Activated CD8-positive, alpha-beta memory T cell treated with anti-CD3 and anti-CD28 coated beads for 48 hours (primary cell): ENCODE data around the gene ATG4A.

Experiments
- DNase-seq, 3 experiments: peaks; one replicate each; pipeline ENCODE4 v3.0.0-alpha.2; 2020; ENCODE audit warnings: low read depth in 2 of 3, low spot score in 2 of 3

ATG4A gene, protein sequence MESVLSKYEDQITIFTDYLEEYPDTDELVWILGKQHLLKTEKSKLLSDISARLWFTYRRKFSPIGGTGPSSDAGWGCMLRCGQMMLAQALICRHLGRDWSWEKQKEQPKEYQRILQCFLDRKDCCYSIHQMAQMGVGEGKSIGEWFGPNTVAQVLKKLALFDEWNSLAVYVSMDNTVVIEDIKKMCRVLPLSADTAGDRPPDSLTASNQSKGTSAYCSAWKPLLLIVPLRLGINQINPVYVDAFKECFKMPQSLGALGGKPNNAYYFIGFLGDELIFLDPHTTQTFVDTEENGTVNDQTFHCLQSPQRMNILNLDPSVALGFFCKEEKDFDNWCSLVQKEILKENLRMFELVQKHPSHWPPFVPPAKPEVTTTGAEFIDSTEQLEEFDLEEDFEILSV

DNA sequence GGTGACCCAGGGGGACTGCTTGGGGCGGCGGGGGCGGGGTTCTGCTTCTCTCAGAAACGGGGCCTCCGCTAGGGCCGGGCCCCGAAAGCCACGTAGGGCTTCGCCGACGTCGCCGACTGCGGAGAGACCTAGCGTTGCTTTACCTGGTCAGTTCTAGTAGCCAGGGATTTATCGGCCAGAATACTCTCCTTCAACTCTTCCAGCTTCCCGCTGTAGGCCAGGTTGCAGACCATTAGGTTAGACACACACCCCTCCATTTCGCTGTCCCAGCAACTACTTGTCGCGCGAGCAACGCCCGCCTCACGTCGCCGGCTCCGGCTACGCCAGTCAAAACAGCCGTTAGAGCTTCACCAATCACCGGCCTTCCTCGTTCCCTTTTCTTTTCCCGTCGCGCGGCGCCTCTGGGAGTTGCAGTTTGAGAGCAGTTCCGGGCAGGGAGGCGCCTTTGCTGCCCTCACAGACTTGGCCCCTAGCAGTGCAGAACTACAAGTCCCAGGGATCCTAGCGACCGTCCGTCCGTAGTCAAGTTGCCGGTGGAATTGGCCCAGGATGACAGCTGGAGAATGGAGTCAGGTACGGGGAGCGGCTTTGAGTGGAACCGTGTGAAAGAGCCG, at the start of gene ATG4A, which contains the start of gene PSMD10:
ATG4A (plus strand) TSS at position 515 of the 614 bp plus-strand sequence; CDS start at position 564, 49 bp downstream.
PSMD10 (minus strand) TSS at position 279 of the 614 bp plus-strand sequence; CDS start at position 257, 22 bp downstream.
- peak; percentile 52 to 69 (median 58) for DNase-seq

GRCh38 chrX:108044554-108045256, 46.9 kb upstream of the ATG4A start, which contains the start of gene VSIG1:
Gene VSIG1 (plus strand): TSS chrX:108045065. CDS start chrX:108045131, 66 bp downstream.
- no peak for DNase-seq

- no peak for DNase-seq
Observed at GRCh38 chrX:108049649-108050048, 41.9 kb upstream of the ATG4A start.

DNA sequence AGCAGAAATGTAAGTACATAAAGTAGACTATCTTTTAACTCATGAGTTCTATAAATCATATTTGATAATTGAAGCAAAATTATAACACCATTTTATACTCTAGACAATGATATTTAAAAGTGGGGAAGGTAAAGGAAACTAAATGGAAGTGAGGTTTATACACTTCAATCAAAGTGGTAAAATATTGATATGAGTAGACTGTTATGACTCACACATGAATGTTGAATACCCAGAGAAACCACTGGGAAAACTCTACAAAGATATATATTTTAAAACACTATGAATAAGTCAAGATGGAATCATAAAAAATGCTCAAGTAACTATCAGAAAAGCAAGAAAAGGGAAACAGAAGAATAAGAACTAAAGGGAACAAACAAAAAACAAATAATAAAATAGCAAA, 38.4 kb upstream of the ATG4A start:
- DNase-seq, result no peak

DNA sequence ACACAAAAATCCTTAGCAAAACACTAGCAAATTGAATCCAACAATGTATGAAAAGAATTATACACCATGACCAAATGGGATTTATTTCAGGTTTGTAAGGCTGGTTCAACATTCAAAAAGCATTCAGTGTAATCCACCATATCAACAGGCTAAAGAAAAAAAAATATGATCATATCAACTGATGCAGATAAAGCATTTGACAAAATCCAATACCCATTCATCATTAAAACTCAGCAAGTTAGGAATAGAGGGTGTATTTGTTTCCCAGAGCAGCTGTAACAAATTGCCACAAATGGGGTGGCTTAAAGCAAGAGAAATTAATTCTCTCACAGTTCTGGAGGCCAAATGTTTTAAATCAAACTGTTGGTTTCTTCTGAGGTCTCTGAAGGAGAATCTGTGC, 36.0 kb upstream of the ATG4A start:
- no peak for DNase-seq

GRCh38 chrX:108059801-108060200, 31.8 kb upstream of the ATG4A start:
- no peak for DNase-seq

- no peak for DNase-seq
Observed at GRCh38 chrX:108064001-108064400, 27.6 kb upstream of the ATG4A start.

DNA sequence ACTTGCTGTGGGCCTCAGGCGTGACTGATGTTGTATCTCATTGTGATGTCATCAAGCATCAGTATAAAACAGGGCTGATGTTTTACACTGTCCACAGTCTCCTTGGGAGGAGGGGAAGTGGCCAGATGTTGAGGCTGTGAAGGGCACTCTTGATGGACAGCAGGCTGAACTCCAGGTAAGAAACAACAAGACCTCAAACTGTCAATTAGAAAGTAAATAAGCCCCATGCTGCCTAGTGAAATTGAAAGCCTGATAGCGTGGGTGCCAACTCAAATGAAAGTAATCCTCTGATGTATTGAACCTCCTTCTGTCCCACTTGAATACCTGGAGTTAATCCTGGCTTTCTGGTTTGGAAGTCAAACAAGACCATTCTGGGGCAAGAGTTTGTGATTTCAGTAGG, 27.0 kb upstream of the ATG4A start:
- no peak for DNase-seq

DNA sequence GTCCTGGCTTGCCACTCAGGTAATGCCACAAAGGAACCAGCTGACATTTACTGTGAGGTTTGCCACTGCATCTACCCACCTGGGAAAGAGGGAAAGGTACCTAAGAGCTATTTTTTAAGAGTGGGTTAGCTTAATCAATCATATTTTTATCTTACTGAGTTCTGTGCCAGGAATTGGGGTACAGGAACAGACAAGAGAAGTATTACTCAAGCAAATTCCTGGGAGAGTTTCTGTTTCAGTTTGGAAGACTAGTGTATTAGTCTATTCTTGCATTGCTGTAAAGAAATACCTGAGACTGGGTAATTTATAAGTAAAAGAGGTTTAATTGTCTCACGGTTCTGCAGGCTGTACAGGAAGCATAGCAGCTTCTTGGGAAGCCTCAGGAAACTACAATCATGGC, 23.5 kb upstream of the ATG4A start:
- DNase-seq, result no peak

DNA sequence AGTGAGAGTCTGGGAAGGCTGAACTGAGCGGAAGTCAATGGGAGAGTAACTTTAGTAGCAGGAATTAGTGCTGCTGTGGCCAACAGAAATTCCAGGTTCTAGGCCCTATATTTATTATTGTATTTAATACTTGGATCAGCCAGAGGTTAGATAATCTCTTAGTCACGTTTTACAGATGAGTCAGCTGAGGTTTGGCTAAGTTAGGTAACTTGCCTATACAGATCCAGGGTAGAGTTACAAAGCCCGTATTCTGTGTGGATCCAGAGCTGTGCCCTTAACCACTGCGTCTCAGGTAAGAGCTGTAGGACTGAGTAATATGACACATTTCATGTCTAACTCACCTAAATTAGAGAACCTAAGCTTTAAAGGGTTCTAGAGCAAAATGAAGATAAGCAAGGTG, 20.7 kb upstream of the ATG4A start:
- no peak for DNase-seq

DNA sequence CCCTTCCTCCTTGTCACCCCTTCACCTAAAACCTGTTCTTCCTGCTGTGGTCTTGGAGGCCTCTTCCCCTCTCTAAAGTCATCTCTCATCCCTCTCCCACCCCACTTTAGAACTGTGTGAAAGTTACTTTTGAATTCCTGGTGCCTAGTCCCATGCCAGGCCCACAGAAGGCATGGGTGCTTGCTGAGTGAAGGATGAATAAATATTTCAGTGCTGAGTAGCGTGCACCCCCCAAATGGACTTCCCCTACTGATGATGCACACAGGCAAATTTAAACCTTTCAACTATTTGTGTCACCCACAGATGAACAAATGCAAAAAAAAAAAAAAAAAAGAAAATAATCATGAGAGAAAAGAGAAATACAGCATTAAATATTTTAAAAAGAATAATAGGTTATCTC, 20.0 kb upstream of the ATG4A start:
- DNase-seq, result no peak

DNA sequence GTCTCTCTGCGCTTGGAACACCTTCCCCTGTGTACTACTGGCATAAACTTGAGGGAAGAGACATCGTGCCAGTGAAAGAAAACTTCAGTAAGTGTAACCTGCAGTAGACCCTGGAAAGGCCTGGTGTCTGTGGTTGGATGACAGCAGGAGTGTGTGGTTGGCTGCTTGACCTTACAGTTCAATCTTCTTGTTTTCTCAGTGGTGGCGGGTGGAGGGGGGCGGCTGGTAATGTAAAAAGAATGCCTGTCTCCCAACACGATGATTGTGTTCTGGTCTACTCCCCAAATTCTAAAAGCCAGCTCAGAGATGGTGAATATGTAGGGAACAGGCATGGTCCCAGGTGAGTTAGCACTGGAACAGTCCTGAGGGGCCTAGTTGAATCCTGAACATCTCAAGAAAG, 18.8 kb upstream of the ATG4A start:
- DNase-seq, result no peak

GRCh38 chrX:108081110-108081509, 10.5 kb upstream of the ATG4A start:
- DNase-seq, result no peak

- no peak for DNase-seq
Observed at GRCh38 chrX:108087792-108088191, 3.8 kb upstream of the ATG4A start.

- no peak for DNase-seq
Observed at GRCh38 chrX:108088511-108088910, 3.1 kb upstream of the ATG4A start.

DNA sequence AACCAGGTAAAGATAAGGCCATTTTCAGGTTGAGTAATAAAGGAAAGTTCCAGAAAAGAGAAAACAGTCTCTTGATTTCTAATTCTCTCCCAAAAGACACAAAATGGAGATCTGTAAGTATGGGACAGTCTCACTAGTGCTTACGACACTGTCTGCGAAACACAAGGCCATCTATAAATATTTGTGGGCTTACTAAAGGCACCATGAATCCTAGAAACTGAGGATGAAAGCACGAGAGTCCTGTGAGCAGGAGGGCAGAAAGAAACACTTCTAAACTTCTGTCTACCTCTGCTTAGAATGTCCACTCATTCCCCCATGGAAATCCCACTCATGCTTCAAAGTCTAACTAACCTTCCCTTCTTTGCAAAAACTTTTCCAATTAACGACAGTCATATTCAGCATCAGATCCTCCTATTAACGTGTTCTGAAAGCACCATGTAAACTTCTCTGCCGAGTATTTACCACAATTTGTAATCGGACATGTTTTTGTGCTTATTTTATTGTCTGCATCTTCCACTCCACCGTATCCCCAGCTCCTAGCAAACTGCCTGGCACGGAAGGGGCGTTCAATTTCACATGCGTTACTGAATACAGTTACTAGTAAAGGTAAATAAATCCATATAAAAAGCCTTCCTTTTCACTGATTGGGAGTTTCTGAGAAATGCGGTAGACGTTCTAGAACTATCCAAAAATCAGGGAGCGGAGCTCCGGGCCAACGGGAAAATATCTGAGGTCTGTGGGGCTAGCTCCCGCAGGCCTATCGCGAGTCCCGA, 901 bp upstream of the ATG4A start:
- DNase-seq, result no peak

DNA sequence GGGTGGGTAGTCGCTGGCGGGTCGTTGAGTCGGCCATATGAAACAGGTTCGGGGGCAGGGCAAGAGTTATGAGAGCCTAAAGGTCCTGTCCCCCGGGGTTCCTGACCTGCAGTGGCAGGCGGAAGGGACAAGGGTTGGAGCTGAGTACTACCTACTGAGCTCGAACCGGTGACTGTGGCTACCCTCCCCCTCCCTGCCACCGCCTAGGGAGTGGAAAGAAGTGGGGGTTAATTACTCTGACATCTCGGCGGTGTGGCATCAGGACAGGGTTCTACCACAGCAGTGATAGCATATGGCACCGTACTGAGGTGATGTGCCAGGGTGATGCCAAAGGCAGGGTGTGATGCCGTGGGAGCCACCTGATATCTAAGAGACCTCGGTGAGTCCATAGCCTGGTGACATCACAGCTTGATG, 307 bp downstream of the ATG4A start:
- DNase-seq, result no peak

DNA sequence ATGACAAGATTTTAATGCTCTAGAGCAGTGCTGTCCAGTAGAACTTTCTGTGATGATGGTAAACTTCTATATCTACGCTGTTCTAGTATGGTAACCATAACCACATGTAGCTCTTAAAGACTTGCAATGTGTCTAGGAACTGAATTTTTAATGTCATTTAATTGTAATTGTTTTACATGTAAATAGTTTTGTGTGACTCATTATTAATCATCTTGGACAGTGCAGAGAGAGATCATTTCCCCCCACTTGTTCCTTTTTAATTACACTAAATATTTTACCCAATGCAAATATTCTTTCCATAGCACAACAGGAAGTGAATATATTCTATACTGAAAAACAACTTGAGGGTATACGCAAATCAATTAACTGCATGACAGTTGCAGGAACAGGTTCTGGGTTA, 5.8 kb downstream of the ATG4A start:
- no peak for DNase-seq

GRCh38 chrX:108105473-108105872, 13.9 kb downstream of the ATG4A start:
- DNase-seq, result no peak

DNA sequence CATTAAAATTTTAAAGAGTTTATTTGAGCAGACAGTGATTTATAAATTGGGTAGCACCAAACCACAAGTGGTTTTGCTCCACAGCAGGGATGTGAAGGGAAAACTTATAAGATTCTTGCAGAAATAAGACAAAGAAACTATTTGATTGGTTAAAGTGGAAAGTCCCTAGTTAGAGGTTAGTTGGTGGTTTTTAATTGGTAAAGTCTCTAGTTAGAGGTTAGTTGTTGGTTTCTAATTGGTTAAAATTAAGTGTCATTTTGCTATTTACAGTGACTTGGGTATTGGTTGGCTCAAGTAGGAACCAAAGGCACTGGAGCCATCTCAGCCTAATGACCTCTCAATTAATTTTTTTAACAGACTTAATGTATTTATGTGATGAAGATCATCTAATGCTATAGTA, 23.0 kb downstream of the ATG4A start:
- DNase-seq, result no peak

GRCh38 chrX:108117988-108118387, 26.4 kb downstream of the ATG4A start:
- no peak for DNase-seq
